Measurements from ENCODE around the gene SHLD1.

The SHLD1 gene

DNA sequence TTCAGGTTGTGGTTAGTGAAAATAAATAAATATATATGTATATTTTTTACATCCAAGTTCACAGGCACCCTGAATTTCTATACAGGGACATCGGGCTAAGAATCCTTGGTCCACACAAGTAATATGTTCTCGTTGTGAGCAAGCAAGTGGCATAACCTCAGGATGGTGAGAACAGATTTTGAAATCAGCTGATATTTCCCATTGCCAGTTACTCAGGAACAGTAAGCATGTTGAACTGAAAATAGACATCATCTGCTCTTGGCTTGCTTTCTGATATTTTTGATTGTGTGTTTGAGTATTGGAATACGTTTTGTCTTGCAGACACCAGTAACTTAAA lies 112.5 kb downstream of the SHLD1 start:
- DNase-seq = no peak

GRCh38 chr20:5863040-5863833 lies 113.0 kb downstream of the SHLD1 start:
- no peak for DNase-seq

- peak; percentile 61 for DNase-seq
Observed at GRCh38 chr20:5864428-5864827, 114.2 kb downstream of the SHLD1 start.

DNA sequence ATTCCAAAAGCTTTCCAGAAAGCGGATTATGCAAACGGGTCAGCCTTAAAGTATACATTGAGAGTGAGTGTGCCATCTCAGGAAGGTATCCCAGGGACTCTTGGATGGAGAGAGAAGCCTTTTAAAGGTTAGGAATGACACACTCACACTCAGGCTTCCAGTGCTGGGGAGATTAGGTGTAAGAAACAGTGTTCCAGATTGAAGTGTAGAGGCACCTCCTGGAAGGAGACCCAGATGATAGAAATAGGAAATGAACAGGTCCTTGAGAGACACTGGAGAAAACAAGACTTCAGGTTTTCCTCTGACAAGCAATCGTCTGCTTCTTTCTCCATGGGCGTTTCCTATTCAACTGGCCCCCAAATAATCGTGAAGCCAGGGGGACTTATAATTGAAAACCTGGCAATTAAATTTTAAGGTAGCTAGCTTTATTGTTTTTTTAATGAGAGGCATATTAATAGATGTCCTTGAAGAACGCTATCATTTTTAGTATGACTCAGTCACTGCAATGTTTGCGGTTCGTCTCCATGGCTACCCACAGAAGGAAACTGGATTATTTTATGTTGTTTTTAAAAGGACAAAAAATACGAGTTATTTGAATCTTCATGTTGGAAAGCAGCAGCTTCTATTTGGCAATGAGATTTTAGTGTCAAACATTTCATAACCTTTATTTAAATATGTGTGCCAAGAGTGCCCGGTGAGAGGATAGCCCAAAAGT lies 114.8 kb downstream of the SHLD1 start:
- DNase-seq = no peak

DNA sequence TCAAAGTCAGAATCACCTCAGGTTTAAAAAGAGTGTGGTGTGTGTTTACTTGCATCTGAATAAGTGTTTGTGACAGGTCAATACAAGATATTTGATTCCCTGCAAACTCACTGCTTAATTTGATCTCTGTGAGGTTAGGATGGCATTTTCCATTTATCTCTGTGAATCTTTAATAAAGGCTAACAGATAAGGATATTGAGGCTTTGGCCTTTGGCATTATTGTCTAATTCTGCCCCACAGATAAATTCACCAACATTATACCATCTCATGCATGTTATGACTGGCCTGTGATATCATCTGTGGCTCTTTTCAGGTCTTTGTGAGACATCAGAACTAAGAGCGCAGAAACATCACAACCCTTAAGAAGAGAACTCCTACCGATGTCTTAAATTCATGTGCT lies 115.4 kb downstream of the SHLD1 start:
- no peak for DNase-seq

- DNase-seq = no peak
Observed at GRCh38 chr20:5870568-5870981, 120.4 kb downstream of the SHLD1 start.

DNA sequence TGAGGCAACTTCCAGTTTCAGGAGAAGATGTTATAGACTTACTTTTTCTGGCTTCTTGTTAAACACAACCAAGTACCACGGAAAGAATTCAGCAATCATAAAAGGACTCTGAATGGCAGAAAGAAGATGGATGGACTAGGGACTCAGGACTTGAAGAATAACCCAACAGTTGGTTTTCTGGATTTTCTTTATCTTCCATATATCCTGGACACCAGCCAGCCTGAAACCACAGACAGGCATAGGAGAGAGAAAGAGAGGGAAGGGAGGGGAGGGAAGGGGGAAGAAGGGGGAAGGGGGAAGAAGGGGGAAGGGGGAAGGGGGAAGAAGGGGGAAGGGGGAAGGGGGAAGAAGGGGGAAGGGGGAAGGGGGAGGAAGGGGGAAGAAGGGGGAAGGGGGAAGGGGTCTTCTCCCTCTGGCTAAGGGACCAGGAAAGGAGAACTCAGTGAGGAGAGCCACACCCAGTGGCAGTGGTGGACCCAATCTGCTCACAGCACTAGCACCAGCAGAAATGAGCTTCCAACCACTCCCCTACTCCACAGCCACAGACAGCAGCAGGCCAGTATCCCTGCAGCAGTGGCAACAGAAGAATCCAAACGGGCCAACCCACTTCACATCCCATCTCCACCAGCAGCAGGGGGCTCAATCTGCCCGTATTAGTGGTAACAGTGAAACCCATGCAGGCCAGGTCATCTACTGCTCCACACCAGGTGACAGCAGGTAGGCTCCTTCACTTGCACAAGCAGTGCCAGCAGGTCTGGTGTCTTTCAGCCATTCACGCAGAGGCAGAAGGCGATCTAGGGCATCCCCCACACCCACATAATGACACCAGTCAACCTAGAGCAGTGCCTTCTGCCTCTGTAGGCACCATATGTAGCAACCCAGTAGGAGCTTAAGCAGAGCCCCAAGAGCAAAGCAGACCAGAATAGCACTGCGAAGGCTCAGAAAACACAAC lies 121.5 kb downstream of the SHLD1 start:
- no peak for DNase-seq

GRCh38 chr20:5877128-5877527 lies 126.9 kb downstream of the SHLD1 start:
- no peak for DNase-seq

DNA sequence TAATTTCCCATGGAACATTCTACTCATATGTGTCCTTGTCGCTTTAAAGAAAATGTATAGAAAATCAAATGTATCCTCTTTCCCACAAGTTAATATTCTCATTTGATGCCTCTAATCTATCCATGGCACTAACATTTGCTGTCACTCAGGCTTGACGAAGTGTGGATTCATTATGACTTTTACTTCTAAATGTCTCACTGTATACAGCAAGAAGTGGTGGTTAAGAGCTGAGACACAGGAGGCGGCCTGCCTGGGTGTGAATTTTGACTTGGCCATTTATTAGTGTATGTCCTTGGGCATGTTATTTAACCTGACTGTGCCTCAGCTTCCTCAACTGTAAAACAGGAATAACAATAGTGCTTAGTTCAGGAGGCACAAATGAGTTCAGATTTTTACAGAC lies 130.1 kb downstream of the SHLD1 start:
- DNase-seq = no peak

GRCh38 chr20:5881703-5882102 lies 131.5 kb downstream of the SHLD1 start:
- DNase-seq = no peak

- no peak for DNase-seq
Observed at GRCh38 chr20:5882166-5882565, 132.0 kb downstream of the SHLD1 start.

DNA sequence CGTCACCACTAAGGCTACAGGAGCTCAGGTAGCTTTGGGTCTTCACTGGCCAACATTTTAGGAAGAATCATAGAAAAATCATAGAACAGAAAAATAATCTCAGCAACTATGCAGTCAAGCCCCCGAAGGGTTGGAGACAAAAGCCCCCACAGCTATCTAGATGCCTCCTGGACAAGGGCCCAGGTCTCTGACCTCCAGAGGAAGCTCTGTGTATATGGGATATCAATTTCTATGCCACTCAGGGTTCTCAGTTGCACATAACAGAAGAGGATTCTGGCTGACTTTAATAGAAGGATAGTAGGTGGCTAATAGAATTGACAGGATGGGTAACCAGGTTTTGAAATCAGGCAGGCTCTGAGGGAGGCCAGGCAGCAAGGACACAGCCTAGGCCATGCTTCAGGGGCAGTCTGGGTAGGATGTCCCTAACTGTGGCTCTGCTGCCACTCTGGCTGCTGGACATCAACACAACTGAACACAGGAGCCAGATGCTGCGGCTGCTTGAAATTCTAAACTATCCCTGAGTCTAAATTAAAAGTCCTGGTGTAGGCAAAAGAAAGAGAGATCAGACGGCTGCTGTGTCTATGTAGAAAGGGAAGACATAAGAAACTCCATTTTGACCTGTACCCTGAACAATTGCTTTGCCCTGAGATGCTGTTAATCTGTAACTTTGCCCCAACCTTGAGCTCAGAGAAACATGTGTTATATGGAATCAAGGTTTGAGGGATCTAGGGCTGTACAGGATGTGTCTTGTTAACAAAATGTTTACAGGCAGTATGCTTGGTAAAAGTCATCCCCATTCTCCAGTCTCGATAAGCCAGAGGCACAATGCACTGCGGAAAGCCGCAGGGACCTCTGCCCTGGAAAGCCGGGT lies 134.5 kb downstream of the SHLD1 start:
- no peak for DNase-seq

DNA sequence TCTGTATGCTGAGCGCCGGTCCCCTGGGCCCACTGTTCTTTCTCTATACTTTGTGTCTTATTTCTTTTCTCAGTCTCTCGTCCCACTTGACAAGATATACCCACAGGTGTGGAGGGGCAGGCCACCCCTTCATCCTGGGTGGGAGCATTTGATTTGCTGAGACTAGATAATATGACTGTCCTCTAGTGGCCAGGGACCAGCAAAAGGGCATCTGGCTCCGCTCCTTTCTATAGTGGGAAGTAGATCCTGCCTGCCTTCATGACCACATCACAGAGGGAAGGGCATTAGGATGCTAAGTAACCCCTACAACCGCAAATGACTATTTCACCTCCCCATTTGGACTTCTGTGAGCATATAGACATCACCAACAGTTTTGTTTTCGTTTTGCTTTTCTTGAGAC lies 135.7 kb downstream of the SHLD1 start:
- DNase-seq = no peak

- no peak for DNase-seq
Observed at GRCh38 chr20:5886788-5887187, 136.6 kb downstream of the SHLD1 start.

GRCh38 chr20:5887386-5887785 lies 137.2 kb downstream of the SHLD1 start:
- no peak for DNase-seq

DNA sequence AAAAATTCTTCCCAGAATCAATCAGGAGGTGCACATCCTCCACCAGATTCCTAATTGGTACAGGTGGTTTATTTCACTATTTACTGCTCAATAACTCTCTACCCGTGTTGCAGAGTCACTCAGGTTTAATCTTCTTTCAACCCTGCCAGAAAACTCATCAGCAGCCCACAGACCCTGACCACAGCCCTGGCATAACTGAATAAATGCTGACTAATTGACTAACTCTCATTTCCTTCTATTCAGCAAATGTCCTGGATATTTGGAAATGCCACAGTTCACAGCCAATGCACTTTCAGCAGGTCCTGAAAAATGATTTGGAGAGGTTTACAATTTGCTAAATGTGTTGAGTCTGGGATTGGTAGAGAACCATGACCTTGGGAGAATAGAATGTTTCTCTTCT lies 137.8 kb downstream of the SHLD1 start:
- no peak for DNase-seq

GRCh38 chr20:5890773-5891441 lies 140.7 kb downstream of the SHLD1 start:
- no peak for DNase-seq

DNA sequence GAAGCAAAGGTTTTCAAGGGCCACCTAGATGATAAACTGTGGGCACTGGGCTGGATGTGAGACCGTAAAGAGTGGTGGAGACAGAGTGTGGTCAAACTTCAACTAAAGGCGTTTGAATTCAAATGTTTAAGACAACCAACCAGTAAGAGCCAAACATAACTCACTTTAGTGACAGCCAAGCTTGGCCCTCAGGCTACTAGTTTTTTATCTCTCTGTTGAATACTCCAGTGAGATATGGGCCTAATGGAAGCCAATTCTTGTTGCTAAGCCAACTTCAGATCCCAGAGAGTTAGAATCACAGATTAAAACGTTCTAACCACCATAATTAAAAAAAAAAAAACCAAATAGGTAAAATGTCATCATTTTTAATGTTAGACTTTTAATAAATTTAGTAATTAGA lies 142.9 kb downstream of the SHLD1 start:
- DNase-seq = no peak

- no peak for DNase-seq
Observed at GRCh38 chr20:5893621-5894020, 143.4 kb downstream of the SHLD1 start.

DNA sequence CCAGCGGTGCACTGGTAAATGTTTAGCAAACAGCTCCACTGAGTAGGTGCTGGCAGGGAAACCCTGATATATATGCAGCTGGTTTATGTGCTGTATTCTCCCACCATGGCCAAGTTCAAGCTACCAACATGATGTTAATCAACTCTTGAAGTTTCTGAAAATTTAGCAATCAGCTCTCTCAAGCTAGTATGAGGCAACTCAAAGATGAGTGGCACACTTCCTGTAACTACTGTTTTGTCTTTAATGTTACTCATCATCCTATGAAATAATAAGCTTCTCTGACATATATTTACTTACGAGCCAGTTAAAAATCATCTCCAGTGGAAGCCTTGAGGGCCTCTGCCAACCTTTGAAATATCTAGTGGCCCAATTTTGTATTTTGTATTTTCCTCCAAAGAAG lies 145.4 kb downstream of the SHLD1 start:
- DNase-seq = no peak

DNA sequence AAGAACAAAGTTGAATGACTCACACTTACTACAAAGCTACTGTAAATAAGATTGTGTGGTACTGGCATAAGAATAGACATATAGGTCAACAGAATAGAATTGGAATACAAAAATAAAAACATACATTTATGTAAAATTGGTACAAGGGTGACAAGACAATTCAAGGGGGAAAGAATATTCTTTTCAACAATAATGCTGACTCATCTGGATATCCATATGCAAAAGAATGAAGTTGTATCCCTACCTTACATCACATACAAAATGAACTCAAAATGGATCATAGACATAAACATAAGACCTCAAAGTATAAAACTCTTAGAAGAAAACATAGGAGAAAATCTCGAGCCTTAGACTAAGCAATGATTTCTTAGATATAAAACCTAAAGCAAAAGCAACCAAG lies 149.2 kb downstream of the SHLD1 start:
- no peak for DNase-seq

DNA sequence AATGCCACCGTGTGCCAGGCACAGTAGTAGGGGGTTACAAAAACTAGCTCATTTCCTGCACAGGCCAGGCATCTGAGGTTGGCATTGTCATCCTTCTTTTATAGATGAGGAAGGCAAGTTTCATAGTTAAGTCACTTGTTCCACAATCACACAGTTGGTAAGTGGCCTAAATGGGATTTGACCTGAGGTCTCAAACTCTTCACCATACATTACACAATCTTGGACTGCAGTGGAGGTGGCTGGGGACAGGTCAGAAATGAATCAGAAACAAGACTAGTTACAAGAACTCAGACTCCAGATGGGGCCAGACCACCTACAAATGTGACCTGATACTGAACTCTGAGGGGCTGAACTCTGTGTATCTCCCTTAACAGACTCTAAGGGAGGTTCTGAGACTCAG lies 150.7 kb downstream of the SHLD1 start:
- no peak for DNase-seq

All from NCI-H524 treated with DMSO at 0.1 percent for 48 hours (cell line).